GM21576 (cell line): ENCODE results near the gene IFNAR1.
"Not testable (repeated sequence)": the region's sequence is repeated elsewhere in the genome, so short reads cannot be mapped to it uniquely, and the experiment has no call there.

Experiments
- ATAC-seq: cut with Tn5 transposase; IDR thresholded peaks from one replicate; pipeline ENCODE4 v1.9.1; 2021; ENCODE audit warnings: mild to moderate bottlenecking, moderate library complexity; ENCODE audit not compliant: unreplicated experiment

The IFNAR1 gene

GRCh38 chr21:33339918-33340317 is 15.1 kb downstream of the IFNAR1 start:
- no peak for ATAC-seq

GRCh38 chr21:33345751-33346238 is 21.0 kb downstream of the IFNAR1 start:
- no peak for ATAC-seq

GRCh38 chr21:33348706-33349105 is 23.9 kb downstream of the IFNAR1 start:
- no peak for ATAC-seq

GRCh38 chr21:33350676-33351075 is 25.9 kb downstream of the IFNAR1 start:
- no peak for ATAC-seq

- no peak for ATAC-seq
Measured at GRCh38 chr21:33355355-33355754, 30.6 kb downstream of the IFNAR1 start.

- no peak for ATAC-seq
Measured at GRCh38 chr21:33355996-33356395, 31.2 kb downstream of the IFNAR1 start.

- no peak for ATAC-seq
Measured at GRCh38 chr21:33357177-33357576, 32.4 kb downstream of the IFNAR1 start.

GRCh38 chr21:33359446-33359845 is 34.7 kb downstream of the IFNAR1 start:
- ATAC-seq = no peak

- no peak for ATAC-seq
Measured at GRCh38 chr21:33360281-33360680, 35.5 kb downstream of the IFNAR1 start.

GRCh38 chr21:33360881-33361602 is 36.3 kb downstream of the IFNAR1 start:
- peak; percentile 81 for ATAC-seq

- ATAC-seq = no peak
Measured at GRCh38 chr21:33362044-33362555, 37.3 kb downstream of the IFNAR1 start.

GRCh38 chr21:33363911-33364609 is 39.3 kb downstream of the IFNAR1 start:
- not testable (repeated sequence) for ATAC-seq

GRCh38 chr21:33364830-33365229 is 40.1 kb downstream of the IFNAR1 start:
- ATAC-seq = no peak

- no peak for ATAC-seq
Measured at GRCh38 chr21:33367309-33367973, 42.7 kb downstream of the IFNAR1 start.

- ATAC-seq = no peak
Measured at GRCh38 chr21:33368124-33368523, 43.4 kb downstream of the IFNAR1 start.

- ATAC-seq = no peak
Measured at GRCh38 chr21:33368576-33368975, 43.8 kb downstream of the IFNAR1 start.

- ATAC-seq = no peak
Measured at GRCh38 chr21:33369586-33369985, 44.8 kb downstream of the IFNAR1 start.

- ATAC-seq = no peak
Measured at GRCh38 chr21:33370305-33370704, 45.5 kb downstream of the IFNAR1 start.

GRCh38 chr21:33371366-33371765 is 46.6 kb downstream of the IFNAR1 start:
- ATAC-seq = no peak

GRCh38 chr21:33372582-33372981 is 47.8 kb downstream of the IFNAR1 start:
- no peak for ATAC-seq

GRCh38 chr21:33373451-33373850 is 48.7 kb downstream of the IFNAR1 start:
- ATAC-seq = no peak

- ATAC-seq = no peak
Measured at GRCh38 chr21:33374080-33374449, 49.3 kb downstream of the IFNAR1 start.
